Common myeloid progenitor, CD34-positive (primary cell): ENCODE results near the gene ART1.

Experiments
- CTCF ChIA-PET: fragments of 350-600 bp; sonication (Branson Sonifier 250); formaldehyde crosslinking; loops from one replicate; lab custom pipeline; 2021; ENCODE audit warnings: antibody characterized with exemption; lab: Charles Lee
- POLR2A ChIA-PET: fragments of 350-600 bp; sonication (Branson Sonifier 250); formaldehyde crosslinking; loops from one replicate; lab custom pipeline; 2021; ENCODE audit warnings: antibody characterized with exemption; lab: Charles Lee
- DNase-seq, 3 donors: peaks; one replicate each; pipeline versions ENCODE4 v3.0.0 to v3.0.0-alpha.2; 2013
- H3K27ac ChIP-seq, 2 experiments: 1 replicate in 1 of 2; 2 replicates in 1 of 2; pipeline ENCODE4 v1.7.0; 2013; ENCODE audit warnings: inconsistent platforms in 2 of 2, low read length in 2 of 2, mild to moderate bottlenecking in 2 of 2, low read depth in 1 of 2, moderate library complexity in 1 of 2; ENCODE audit not compliant: severe bottlenecking in 2 of 2, insufficient read depth in 1 of 2, poor library complexity in 1 of 2
- H3K27me3 ChIP-seq, 5 experiments: replicated peaks in 2 of 5; 1 replicate in 3 of 5; 2 replicates in 2 of 5; pipeline versions ENCODE4 v1.6.1 to v1.7.0; 2013; ENCODE audit warnings: low read length in 4 of 5, mild to moderate bottlenecking in 2 of 5, moderate library complexity in 2 of 5, inconsistent platforms in 1 of 5; ENCODE audit not compliant: insufficient read depth in 5 of 5, control insufficient read depth in 4 of 5
- H3K36me3 ChIP-seq, 4 experiments: 1 replicate in 2 of 4; 2 replicates in 2 of 4; pipeline versions ENCODE4 v1.6.1 to v1.7.0; 2013; ENCODE audit warnings: low read length in 3 of 4, control low read depth in 1 of 4, mild to moderate bottlenecking in 1 of 4; ENCODE audit not compliant: control insufficient read depth in 4 of 4, insufficient read depth in 4 of 4
- H3K4me1 ChIP-seq, 4 experiments: 1 replicate in 3 of 4; 2 replicates in 1 of 4; pipeline versions ENCODE4 v1.6.1 to v1.7.1; 2013; ENCODE audit warnings: low read length in 3 of 4, mild to moderate bottlenecking in 3 of 4, control low read depth in 1 of 4, inconsistent platforms in 1 of 4, moderate library complexity in 1 of 4; ENCODE audit not compliant: control insufficient read depth in 4 of 4, insufficient read depth in 4 of 4; ENCODE audit errors: control extremely low read depth in 1 of 4
- H3K4me3 ChIP-seq, 7 experiments: 1 replicate in 4 of 7; 2 replicates in 3 of 7; pipeline versions ENCODE4 v1.5.1 to v1.7.0; 2013; ENCODE audit warnings: mild to moderate bottlenecking in 7 of 7, low read length in 6 of 7, moderate library complexity in 6 of 7, inconsistent platforms in 2 of 7, low read depth in 2 of 7, control low read depth in 1 of 7; ENCODE audit not compliant: insufficient read depth in 4 of 7, control insufficient read depth in 1 of 7; ENCODE audit errors: extremely low read depth in 1 of 7
- H3K9me3 ChIP-seq, 5 experiments: 1 replicate in 4 of 5; 2 replicates in 1 of 5; pipeline versions ENCODE4 v1.6.1 to v1.7.1; 2013; ENCODE audit warnings: low read length in 4 of 5, mild to moderate bottlenecking in 2 of 5, inconsistent platforms in 1 of 5, low read depth in 1 of 5, moderate library complexity in 1 of 5; ENCODE audit not compliant: control insufficient read depth in 4 of 5, insufficient read depth in 2 of 5; ENCODE audit errors: control extremely low read depth in 1 of 5
- WGBS: methylation state at CpG from one replicate; pipeline ENCODE4 v1.1.5; 2013; ENCODE audit not compliant: insufficient coverage; 5-methylcytosine and 5-hydroxymethylcytosine counted together

ART1 gene

DNA sequence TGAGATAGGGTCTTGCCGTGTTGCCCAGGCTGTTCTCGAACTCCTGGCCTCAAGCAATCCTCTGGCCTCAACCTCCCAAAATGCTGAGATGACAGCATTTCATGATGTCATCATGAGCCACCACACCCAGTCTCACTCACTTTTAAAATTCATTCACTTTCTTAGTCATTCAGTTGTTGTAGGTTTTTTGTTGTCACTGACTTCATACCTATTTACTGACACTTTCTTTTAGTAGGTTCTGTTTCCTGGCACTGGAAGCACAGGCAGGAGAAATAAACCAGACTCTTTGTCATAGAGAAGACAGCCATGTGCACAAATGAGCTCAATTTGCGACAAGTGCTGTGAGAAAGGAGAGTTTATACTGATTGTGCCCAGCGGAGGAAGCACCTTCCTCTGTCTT, 13.6 kb upstream of the ART1 start:
- no peak for DNase-seq
- Histone ChIP-seq H3K27me3 (no peaks in the 10 kb centered on the region), H3K4me3 (no peak overlapping the region), H3K4me1 (peaks cover 0 to 22% (median 8%) of the 10 kb centered on the region in 4 experiments), H3K27ac (no peak overlapping the region), H3K36me3 (peaks cover 0 to 4% (median 2%) of the 10 kb centered on the region in 4 experiments), H3K9me3 (no peaks in the 10 kb centered on the region)
- 100% methylated on average over 2 of the region's 4 CpGs for WGBS
- CTCF ChIA-PET: interaction anchor here (0.8 kb wide), 1 partner anchor 49 kb away, joined by 3 read pairs; no protein-coding TSS in a partner anchor
- POLR2A ChIA-PET: no interaction called here

DNA sequence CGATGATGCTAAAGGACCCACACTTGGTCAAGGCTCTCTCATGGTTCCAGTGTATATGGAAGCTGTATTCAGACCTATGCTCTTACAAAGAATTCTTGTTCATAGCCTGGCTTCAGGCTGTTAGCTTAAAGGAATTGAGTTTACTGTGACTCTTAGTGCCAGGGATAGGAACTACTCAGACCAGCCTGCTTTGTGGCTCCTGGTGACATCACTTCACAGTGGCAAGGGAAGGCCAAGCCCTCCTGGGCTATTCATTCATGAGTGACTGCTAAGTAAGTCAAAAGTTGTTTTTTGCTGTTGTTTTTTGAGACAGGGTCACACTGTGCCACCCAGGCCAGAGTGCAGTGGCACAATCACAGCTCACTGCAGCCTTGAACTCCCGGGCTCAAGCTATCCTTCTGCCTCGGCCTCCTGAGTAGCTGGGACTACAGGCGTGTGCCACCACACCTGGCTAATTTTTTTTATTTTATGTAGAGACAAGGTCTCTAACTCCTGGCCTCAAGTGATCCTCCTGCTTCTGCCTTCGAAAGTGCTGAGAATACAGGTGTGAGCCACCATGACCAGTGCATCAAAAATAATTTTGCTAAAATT, 12.8 kb upstream of the ART1 start:
- peaks cover 0 to 13% (median 2%) of the 10 kb centered on the region in 4 experiments for H3K4me1 ChIP-seq
- DNase-seq: no peak
- CTCF ChIA-PET: interaction anchor here (0.8 kb wide), 1 partner anchor 50 kb away, joined by 3 read pairs; no protein-coding TSS in a partner anchor
- no peaks in the 10 kb centered on the region for H3K9me3 ChIP-seq
- POLR2A ChIA-PET: no interaction called here
- no peak overlapping the region for H3K27ac ChIP-seq
- peaks cover 0 to 8% (median 2%) of the 10 kb centered on the region in 4 experiments for H3K36me3 ChIP-seq
- H3K27me3 ChIP-seq: no peaks in the 10 kb centered on the region
- 100% methylated on average over 3 of the region's 5 CpGs for WGBS
- H3K4me3 ChIP-seq: no peak overlapping the region

DNA sequence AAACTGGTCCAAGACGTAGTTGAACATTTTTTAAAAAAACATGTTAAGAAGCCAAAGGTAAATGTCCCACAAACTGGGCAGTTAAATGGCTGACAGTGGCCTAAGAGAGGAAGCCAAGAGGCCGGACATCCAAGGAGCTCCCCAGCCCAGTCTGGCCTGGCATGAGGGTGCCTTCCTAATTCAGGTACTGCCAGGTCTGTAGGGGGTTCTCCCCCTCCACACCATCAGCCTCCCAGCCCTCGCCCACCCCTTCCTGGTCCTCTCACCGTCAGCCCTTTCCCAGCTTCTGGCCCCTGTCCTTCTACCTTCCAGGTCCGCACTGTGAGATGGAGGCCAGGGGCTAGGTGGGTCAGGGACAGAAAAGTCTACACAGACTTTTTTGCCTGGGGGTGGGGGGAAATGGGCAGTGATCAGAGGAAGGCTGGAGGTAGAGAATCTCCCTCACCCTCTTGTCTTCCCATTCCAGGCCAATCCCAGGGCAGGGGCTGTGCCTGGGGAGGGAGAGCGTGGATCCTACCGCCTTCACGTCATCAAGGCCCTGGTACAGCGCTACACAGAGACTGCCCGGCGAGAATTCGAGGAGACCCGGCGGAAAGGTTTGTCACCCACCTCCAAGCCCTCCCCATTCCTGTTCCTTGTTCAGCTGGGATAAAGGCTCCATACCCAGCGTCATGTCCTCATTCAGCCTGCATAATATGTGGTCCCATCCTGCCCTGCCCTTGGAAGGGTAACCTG, 9.1 kb upstream of the ART1 start:
- H3K27ac ChIP-seq: no peak overlapping the region
- H3K27me3 ChIP-seq: no peaks in the 10 kb centered on the region
- POLR2A ChIA-PET: no interaction called here
- H3K4me3 ChIP-seq: no peak overlapping the region
- DNase-seq: no peak
- H3K4me1 ChIP-seq: peaks cover 0 to 9% (median 2%) of the 10 kb centered on the region in 4 experiments
- no peaks in the 10 kb centered on the region for H3K9me3 ChIP-seq
- WGBS: 96% methylated on average over 12 of the region's 15 CpGs
- peaks cover 0 to 8% (median 2%) of the 10 kb centered on the region in 4 experiments for H3K36me3 ChIP-seq
- CTCF ChIA-PET: interaction anchor here (2.3 kb wide), 1 partner anchor 9 kb away, joined by 13 read pairs; no protein-coding TSS in a partner anchor

DNA sequence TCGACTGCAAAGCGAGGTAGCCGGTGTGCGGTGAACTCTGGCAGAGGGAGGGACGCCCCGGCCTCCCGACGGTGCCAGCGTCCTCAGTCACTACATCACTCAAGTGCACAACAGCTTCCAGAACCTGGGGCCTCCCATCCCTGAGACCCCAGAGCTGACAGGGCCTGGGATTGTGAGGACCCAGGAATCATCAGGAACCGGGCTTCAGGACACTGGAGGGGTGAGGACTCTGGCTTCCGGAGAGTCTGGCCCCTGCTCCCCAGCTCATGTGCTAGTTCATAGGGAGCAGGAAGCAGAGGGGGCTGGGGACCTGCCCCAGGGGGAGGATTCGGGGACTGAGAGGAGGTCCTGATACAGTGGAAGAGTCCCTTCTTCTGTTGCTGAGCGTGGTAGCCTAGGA, 7.7 kb upstream of the ART1 start:
- POLR2A ChIA-PET: no interaction called here

DNA sequence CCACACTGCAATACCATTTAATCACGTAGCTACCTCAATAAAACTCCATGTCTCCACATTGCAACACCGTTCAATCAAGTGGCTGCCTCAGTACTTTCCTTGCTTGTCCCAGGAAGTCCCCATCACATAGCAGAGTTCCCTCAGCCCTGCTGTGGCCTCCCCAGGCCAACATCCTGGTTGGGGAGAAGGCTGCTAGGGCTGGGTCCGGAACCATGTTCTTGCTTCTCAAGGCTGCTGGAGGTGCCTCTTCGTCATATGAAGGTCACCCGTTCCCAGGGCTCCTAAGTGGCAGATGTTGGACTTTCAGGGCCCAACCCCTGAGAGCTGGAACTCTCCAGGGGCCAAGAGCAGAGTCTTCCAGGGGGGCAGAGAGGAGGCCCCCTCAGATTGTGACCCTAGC, 6.4 kb upstream of the ART1 start:
- no peak overlapping the region for H3K4me3 ChIP-seq
- ChIA-PET POLR2A (no interaction called here), CTCF (interaction anchor here (1.1 to 1.2 kb wide), 2 partner anchors 10 to 12 kb away, joined by 3 read pairs; no protein-coding TSS in a partner anchor)
- no peak overlapping the region for H3K27ac ChIP-seq
- peaks cover 0 to 8% (median under 1%) of the 10 kb centered on the region in 4 experiments for H3K36me3 ChIP-seq
- 96% methylated on average over 5 of the region's 5 CpGs for WGBS
- peaks cover 0 to 9% (median 2%) of the 10 kb centered on the region in 5 experiments for H3K27me3 ChIP-seq
- peaks cover 0 to 24% (median 13%) of the 10 kb centered on the region in 4 experiments for H3K4me1 ChIP-seq
- H3K9me3 ChIP-seq: peaks cover 0 to under 1% (median 0%) of the 10 kb centered on the region in 5 experiments
- no peak for DNase-seq

More for the DNA sequence above, 7.7 kb upstream of the ART1 start:
- 100% methylated on average over 3 of the region's 13 CpGs for WGBS
- Histone ChIP-seq H3K9me3 (no peaks in the 10 kb centered on the region), H3K36me3 (peaks cover 0 to 8% (median 2%) of the 10 kb centered on the region in 4 experiments), H3K4me1 (peaks cover 0 to 15% (median 6%) of the 10 kb centered on the region in 4 experiments), H3K27me3 (peaks cover 0 to 6% (median 0%) of the 10 kb centered on the region in 5 experiments), H3K27ac (no peak overlapping the region), H3K4me3 (no peak overlapping the region)
- no peak for DNase-seq
- CTCF ChIA-PET: interaction anchor here (1.1 to 2.3 kb wide), 2 partner anchors 9 to 11 kb away, joined by 3 to 13 read pairs; no protein-coding TSS in a partner anchor

DNA sequence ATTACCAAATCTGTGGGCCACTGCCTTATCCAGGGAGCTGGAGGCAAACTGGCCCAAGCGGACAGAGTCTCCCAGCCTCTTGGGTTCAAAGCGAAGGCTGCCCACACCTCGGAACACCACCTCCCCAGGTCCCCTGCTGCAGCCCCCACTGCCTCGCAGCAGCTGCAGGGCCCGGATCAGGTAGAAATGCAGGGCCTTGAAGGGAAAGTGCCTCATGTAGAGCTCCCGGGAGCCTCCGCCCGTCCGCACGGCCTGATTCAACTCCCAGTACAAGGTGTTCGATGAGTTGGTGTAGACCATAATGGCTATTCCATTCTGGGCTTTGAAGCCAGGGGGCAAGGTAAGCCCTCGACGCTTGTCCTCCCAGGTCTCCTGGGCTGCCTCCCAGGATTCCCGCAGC, 5.1 kb upstream of the ART1 start:
- Histone ChIP-seq H3K36me3 (peaks cover 0 to 6% (median under 1%) of the 10 kb centered on the region in 4 experiments), H3K4me3 (no peak overlapping the region), H3K4me1 (peaks cover 0 to 17% (median 11%) of the 10 kb centered on the region in 4 experiments), H3K27me3 (peaks cover 0 to 9% (median 6%) of the 10 kb centered on the region in 5 experiments), H3K9me3 (peaks cover 0 to 8% (median 0%) of the 10 kb centered on the region in 5 experiments), H3K27ac (no peak overlapping the region)
- no peak for DNase-seq
- ChIA-PET POLR2A (no interaction called here), CTCF (no interaction called here)
- WGBS: 96% methylated on average over 13 of the region's 14 CpGs
